ENCODE measurements around the gene C1orf198.

The C1orf198 gene, protein sequence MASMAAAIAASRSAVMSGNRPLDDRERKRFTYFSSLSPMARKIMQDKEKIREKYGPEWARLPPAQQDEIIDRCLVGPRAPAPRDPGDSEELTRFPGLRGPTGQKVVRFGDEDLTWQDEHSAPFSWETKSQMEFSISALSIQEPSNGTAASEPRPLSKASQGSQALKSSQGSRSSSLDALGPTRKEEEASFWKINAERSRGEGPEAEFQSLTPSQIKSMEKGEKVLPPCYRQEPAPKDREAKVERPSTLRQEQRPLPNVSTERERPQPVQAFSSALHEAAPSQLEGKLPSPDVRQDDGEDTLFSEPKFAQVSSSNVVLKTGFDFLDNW

DNA sequence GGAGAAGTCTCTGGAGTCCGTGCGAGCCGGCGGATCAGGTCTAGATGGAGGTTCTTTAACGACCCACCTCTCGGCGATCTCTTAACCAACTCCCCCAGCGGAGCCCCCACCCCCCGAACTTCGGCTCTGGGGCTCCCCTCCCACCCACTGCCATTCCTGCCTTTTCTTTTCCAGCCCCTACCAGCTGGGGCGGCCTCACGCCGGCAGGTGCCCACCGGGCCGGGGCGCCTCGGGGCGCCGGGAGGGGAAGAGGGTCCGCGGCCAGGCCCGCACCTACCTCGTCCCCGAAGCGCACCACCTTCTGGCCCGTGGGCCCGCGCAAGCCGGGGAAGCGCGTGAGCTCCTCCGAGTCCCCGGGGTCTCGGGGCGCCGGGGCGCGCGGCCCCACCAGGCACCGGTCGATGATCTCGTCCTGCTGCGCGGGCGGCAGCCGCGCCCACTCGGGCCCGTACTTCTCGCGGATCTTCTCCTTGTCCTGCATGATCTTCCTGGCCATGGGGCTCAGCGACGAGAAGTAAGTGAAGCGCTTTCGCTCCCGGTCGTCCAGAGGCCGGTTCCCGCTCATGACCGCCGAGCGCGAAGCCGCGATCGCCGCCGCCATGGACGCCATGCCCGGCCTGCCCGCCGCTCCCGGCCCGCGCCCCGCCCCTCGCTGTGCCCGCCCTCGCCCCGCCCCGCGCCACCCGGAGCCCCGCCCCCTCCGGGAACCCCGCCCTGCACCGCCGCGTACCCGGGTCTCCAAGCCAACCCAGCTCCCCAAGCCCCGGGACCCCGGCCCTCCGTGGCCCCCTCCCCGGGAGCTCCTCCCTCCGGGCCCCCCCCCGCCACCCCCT, at the start of gene C1orf198:
TSS of gene C1orf198 (minus strand) at position 619 of the 833 bp plus-strand sequence. CDS start at position 610, 9 bp downstream.
- intact Hi-C loops (cut with DNase I) = loop anchor here (5.0 kb wide), 1 partner anchor 49 kb away; no protein-coding TSS in a partner anchor
- DNase-seq = peak; percentile 55 to 94 (median 88)

DNA sequence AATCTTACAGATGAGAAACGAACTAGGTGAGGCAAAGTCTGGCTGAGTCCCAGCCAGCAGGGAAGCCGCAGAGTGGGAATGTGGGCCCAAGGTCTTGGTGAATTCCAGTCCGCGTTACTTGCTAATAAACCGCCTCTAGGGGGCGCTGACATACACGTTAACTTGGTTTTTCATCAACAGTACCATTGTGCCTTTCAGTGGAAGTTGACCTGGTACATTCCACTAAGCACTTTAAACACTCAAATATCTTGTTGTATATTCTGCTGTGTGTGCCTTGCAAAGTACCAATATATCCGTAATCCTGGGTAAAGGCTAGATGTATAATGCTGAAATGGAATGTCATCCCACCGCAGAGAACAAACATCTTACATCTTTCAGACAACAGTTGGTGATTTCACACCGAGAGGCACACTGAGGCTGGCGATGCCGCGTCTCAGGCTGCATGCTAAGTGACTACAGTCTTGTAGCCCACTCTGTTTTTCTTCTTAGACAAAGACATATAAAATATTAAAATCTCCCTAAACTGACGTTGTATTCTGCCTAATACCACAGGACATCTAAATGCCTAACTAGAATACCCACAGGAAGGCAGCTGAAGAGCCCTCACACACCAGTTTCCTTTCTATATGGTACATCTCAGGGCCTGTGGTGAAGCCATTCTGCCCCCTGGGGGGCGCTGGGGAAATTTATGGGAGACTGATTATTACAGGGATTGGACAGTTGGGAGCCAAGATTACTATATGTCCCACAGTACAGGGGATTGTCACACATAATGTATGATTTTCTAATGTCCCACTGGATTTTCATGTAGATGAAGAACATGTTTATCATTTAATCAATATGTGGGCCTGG, 49.2 kb upstream of the C1orf198 start:
- intact Hi-C loops (cut with DNase I) = loop anchor here (5.0 kb wide), 1 partner anchor 50 kb away; the partner anchor contains the start of gene C1orf198
- peak; percentile 40 to 92 (median 78) for DNase-seq

DNA sequence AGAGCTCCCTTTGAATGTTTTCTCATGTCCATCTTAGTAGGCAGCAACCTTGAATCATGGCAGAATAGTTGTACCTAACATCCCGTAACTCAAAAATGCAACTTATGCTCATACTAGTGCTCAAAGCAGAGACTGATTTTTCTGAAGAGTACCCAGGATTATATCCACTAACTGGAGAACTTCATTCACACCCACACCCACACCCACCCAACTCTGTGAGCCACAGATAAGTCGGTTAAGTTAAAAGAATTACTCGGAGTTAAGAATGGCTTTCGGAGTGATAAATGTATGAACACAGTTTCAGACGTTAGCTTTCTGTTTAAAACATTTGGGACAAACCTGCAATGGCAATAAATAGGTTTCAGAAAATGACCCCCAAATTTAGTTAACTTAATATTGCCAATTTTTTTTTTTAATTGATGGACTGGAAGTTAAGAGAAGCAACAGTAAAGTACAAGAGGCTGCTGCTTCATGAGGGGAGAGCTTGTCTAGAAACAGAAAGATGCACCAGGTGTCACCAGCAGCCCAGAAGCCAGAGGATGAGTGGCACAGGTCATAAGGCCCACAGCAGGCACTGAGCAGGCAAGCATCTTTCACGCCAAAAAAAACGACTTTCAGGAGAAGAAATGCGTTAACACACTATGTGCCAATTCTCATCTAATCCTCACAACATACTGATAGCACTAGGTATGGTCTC, 48.4 kb upstream of the C1orf198 start:
- intact Hi-C loops (cut with DNase I) = loop anchor here (5.0 kb wide), 1 partner anchor 49 kb away; the partner anchor contains the start of gene C1orf198

DNA sequence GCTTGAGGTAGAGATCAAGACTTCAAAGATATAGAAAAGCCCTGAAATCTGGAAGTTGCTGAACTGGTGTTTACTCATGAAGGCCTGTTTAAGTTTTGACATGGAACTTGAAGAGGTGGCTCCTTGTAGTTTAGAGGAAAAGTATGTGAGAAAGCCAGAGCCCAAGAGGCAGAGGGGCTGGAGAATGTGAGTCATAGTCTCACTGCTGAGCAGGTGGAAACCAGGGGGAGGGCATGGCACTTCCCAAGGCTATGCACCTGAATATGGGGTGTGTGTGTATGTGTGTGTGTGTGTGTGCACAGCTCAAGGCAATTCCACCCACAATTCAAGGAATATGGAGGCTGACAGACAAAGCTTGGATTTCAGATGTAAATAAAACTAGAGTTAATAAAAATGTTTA, 46.8 kb upstream of the C1orf198 start:
- no peak for DNase-seq
- intact Hi-C loops (cut with DNase I) = loop anchor here (5.0 kb wide), 1 partner anchor 48 kb away; the partner anchor contains the start of gene C1orf198

More for the DNA sequence above, 48.4 kb upstream of the C1orf198 start:
- peak in 13 of 42 donors; percentile 14 to 78 (median 44) for DNase-seq

DNA sequence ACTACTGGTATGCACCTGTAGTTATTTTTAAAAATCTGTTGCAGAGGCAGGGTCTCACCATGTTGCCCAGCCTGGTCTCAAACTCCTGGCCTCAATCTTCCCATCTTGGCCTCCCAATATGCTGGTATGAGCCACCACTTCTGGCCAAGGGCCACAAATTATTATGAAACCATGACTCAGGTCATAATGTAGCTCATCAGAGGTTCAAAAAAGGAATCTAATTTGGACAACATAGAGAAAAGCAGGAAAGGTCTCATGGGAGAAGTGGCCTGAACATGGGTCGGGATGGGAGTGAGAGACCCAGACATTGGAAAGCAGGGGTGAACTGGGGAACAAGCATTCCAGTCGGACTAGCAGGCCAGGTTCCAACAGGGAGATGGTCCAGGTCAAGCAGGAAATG, 45.2 kb upstream of the C1orf198 start:
- DNase-seq = no peak
- intact Hi-C loops (cut with DNase I) = no loop called here

DNA sequence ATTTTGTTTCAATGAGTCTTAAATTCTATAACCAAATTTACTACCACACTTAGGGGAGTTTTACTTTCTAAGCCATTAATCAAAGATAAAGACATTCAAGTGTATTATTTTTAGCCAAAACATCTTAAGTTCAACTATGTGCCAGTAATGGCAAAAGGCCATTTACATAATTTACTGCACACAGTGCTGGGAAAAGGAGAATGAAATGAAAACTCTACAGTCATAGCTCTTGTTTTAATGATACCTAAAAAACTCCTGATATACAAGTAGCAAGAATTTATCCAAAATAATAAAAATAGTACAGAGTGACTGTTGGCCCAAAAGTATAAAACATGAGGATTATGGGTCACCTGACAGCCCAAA, 42.4 kb upstream of the C1orf198 start:
- DNase-seq = no peak

DNA sequence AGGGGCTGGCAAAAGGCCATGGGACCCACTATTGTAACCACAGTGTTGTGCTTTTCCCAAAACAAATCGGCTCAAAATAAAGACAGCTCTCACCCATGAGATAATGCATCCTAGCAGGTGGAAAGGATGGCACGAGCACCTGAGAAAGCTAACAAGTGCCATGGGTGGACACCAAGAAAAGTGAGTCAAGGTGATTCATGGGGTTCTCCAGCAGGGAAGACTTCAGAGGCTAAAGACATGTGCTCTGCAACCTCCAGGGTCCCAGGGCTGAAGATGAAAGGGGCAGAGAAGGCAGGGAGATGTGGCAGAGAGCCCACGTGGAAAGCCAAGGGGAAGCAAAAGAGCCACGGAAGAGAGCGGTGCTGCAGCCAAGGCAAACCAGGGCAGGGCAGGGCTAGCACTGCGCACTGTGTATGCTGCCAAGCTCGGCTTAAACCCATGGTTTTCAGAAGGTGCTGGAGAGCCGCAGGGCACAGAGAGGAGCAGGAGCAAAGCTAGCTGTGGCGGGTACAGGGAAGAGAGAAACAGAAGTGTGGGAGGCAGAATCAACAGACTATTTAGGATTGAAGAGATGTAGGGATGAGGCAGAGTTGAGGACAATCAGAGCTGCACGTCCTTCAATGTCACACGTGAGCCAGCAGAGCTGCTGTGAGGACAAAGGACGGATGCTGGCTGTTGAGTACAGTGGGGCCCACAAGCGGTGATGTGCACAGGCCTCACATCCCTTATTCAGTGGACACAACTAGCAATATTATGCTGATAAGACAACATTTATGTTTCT, 41.8 kb upstream of the C1orf198 start:
- DNase-seq = peak; percentile 34 to 84 (median 64)
- intact Hi-C loops (cut with DNase I) = no loop called here

More for the DNA sequence above, 42.4 kb upstream of the C1orf198 start:
- intact Hi-C loops (cut with DNase I) = no loop called here

DNA sequence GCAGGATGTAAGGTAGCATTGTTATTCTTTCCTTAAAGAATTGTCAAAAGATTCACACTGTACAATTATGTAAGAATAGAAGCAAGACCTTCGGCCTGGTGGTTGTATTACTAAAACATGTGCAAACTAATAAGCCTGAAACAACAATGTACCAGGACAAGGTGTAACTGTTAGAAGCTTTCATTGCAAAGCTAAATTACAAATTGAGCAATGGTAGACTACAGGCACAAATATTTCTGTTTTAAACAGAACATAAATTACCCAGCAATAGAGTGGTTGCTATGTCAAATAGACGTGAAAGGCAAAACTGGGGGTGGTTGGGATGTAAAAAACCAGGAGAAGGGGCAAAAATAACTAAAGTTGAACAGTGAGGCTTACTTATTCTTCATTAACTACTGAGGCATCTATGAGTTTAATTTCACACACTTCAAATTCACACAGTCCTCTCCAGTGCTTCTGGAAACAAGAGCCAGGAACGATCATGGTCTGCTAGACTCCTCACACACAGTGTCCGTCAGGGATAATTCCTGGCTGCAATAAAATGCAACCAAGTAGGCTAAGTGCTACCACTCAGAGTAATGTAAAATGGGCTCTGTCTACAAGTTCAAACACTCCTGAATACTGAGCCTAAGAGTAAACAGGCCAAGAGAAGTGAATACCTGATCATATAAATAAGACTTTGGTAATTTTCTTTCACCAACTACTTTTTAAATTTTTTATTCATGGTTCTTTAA, 39.3 kb upstream of the C1orf198 start:
- intact Hi-C loops (cut with DNase I) = no loop called here
- no peak for DNase-seq

DNA sequence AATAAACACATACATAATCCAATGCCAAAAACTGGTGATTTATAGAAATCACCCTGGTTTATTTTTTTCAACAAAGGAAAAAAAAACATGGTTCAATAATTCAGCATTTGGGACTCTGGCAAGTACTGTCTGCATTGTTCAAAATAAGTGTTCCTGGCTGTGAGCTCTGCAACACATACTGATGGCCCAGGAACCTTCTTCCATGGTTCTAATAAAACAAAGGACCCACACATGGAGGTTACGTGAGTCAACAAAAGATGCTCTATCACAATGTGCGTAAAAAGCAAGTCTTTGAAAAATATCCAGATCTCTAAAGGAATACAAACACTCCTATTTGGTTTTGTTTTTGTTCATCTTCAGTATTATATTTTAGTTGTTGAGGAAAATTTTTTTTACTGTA, 37.9 kb upstream of the C1orf198 start:
- DNase-seq = no peak
- intact Hi-C loops (cut with DNase I) = no loop called here

DNA sequence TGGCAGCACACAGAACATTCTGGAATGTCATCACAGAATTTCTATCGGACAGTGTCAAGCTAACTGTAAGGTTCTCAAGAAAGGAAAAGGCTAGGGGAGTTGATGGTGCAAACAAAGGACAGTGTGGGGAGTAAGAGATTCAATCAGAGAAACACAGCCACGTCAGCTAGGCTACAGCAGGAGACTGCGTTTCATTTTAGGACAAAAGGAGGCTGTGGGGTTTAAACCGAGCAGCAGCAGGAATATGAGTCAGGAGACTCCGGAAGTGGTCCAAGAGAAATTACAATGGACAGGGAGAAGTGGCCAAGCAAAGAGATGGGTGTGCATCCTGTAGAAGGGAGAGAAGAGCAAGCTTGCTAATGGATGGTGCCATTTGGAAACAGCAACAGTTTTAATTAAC, 37.4 kb upstream of the C1orf198 start:
- intact Hi-C loops (cut with DNase I) = no loop called here
- DNase-seq = peak in 11 of 42 donors; percentile 9 to 69 (median 32)

DNA sequence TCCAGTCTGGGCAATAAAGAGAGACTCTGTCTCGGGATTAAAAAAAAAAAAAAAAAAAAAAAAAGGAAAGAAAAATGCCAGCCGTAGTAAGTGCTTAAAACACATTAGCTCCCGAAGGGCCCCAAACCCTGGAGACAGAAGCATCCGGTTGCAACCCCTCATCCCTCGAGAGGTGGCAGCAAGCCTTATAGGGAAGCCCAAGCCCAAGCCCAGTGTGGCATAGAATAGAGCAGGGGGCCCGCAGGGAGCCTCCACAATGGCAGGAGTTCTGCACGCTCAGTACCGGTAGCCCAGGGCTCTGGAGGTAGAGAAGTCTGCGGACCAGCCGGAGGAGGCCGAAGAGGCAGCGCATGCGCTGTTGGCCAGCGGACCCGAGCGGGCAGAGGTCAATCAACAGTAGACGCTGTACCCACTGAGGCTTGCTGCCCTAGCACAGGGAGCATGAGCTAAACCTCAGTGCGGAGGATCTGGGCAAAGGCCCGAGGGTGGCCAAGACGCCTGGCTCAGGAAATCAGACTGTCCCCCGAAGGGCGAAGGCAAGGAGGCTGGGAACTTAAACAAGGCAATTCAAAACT, 34.1 kb upstream of the C1orf198 start:
- intact Hi-C loops (cut with DNase I) = no loop called here
- DNase-seq = peak in 1 of 42 donors; percentile 36

DNA sequence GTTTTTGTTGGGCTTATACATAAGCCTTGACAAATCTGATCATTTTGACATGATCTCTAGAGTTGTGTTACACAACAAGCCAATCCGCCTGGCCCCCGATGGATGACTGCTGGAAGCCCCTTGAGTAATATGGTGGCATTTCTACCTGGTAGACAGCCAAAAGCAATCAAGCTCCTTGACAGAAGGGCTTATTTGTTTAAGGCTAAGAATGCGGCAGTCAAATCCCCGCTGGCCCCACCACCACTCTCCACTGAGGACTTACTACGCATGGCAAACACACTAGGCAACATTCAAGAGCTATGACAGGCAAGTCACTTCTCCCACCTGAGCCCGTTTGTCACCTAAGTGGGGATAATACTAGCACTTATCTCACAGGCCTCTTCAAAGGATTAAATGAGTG, 33.4 kb upstream of the C1orf198 start:
- peak in 1 of 42 donors; percentile 31 for DNase-seq
- intact Hi-C loops (cut with DNase I) = no loop called here

DNA sequence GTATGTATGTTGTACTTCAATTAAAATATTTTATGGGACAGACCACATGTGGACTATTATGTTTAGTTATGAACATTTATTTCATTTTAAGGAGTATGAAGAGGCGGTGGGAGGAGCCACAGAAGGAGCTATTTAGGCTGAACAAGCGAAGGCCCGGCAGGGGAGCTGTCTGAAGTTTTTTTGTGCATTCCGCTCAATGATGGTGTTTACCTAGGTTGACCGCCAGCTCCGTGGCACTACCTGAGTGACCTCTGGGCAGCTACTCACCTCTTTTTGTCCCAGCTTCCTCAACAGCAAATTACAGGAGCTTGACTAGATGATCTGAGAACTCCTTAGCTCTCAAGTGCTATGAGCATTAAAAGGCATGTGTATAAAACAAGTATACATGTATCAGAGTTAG, 32.7 kb upstream of the C1orf198 start:
- intact Hi-C loops (cut with DNase I) = no loop called here
- DNase-seq = peak in 1 of 42 donors; percentile 29

DNA sequence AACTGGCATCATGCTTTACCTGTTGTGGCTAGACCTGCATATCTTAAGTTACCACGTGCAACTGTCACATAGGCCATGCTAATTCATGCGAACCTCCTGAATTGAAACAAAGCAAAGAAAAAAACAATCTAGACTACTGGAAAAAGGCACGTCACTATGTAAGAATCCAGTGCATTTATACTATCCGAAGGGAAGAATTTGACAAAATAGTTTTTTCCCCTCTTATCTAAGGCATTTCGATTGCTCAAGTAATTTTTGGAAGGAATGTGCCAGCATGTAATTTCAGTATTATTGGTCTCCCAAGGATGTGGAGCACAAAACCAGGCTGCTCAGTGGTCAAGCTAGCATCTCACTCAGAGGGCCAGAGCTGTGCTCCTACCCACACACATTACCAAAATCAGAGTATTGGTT, 31.5 kb upstream of the C1orf198 start:
- intact Hi-C loops (cut with DNase I) = no loop called here
- peak in 1 of 42 donors; percentile 7 for DNase-seq

DNA sequence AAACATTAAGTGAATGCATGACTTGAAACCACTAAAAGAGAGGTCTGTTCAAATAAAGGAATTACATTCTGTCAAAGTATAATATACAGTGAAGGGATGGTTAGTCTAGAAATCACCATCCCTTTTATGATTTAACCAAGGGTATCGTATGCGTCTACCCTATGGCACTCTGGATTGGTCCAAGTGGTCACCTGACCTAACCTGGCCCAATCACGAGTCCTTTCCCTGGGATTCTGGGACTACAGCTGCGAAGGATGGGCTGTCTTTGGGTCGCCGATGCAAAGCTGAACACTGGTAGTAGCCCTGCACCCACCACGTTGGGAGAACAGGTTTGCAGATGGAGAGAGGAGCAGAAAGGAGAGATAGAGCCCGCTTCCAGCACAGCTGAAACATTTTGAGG, 30.4 kb upstream of the C1orf198 start:
- intact Hi-C loops (cut with DNase I) = no loop called here
- peak in 1 of 42 donors; percentile 38 for DNase-seq

DNA sequence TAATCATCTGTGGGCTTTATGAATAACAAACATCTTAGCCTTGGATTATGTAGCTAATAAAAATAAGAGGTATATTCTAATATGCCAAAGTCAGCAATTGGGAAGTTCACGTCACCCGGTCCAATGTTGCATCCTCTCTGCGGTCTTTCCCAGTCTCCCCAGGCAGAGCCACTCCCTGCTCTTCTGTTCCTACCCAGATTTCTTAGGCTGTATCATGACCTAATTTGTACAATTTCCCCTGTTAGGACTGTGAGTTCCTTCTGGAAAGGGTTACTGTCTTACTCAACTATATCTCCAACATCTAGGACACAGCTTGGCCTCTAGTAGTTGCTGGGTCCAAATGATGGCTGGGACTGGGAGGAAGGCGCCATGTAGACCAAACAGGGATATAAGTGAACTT, 29.8 kb upstream of the C1orf198 start:
- DNase-seq = peak in 1 of 42 donors; percentile 12
- intact Hi-C loops (cut with DNase I) = no loop called here

DNA sequence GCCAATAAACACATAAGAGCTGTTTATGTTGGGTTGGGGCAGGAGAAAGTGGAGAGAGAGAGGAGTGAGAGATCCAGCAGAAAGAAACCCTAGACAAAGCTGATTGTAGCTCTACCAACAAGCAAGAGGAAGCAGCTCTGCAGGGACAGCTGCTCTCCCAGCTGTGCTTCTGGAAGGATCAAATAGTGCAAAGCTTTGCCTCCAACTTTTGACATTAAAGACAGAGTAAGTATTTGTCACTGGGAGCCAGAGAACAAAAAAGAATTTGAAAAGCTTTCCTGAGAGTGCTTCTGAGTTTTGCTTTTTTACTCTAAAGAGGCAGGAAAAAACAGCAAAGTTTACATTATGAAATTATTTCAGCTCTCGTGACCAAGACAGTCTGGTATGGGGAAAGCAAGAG, 28.5 kb upstream of the C1orf198 start:
- peak in 7 of 42 donors; percentile 14 to 44 (median 29) for DNase-seq
- intact Hi-C loops (cut with DNase I) = no loop called here
